IMR-90 (cell line): Measurements from ENCODE around the gene GRIN2B. TPM values are rescaled to one million over a fixed set of nuclear protein-coding genes. Genes with fewer than 3 reads are reported as not detected.

Experiments
- ATAC-seq: fragments of 200-7000 bp; cut with Tn5 transposase; 2 replicates; pipeline ENCODE4 v1.9.1; 2020; ENCODE audit warnings: low read depth, mild to moderate bottlenecking, moderate library complexity
- BruUV-seq: library from RNA; stranded (reverse); fragments of 400-500 nt; replicated peaks from 2 replicates; lab custom pipeline; 2021; lab: Mats Ljungman, UMichigan
- CTCF ChIA-PET: fragments of 300-600 bp; formaldehyde crosslinking; extraction: SDS; loops from one replicate; lab custom pipeline; 2021; ENCODE audit warnings: antibody characterized with exemption; lab: Yijun Ruan, JAX
- POLR2A ChIA-PET: fragments of 300-600 bp; sonication (Branson Sonifier 250); formaldehyde crosslinking; loops from one replicate; lab custom pipeline; 2022; ENCODE audit warnings: antibody characterized with exemption; ENCODE audit not compliant: unreplicated experiment; lab: Charles Lee
- DNase-seq: peaks from one replicate; pipeline ENCODE4 v3.0.0; 2013
- H2AFZ ChIP-seq: replicated peaks from 2 replicates; pipeline ENCODE3; 2013; ENCODE audit warnings: low read length, mild to moderate bottlenecking; ENCODE audit not compliant: poor library complexity
- H2AK5ac ChIP-seq: 2 replicates; pipeline ENCODE4 v1.6.1; 2013; ENCODE audit warnings: low read depth, low read length, inconsistent platforms
- H2AK9ac ChIP-seq: replicated peaks from 2 replicates; pipeline ENCODE3; 2013; ENCODE audit warnings: mild to moderate bottlenecking, low read depth, low read length, moderate library complexity; ENCODE audit not compliant: poor library complexity
- H2BK120ac ChIP-seq: 2 replicates; pipeline ENCODE4 v1.6.1; 2013; ENCODE audit warnings: low read depth, low read length, inconsistent platforms
- H2BK15ac ChIP-seq: 3 replicates; pipeline ENCODE4 v1.6.1; 2013; ENCODE audit warnings: low read depth, low read length, inconsistent platforms
- H2BK20ac ChIP-seq: 2 replicates; pipeline ENCODE4 v1.6.1; 2013; ENCODE audit warnings: low read depth, mild to moderate bottlenecking, inconsistent platforms, low read length, moderate library complexity
- H2BK5ac ChIP-seq: 2 replicates; pipeline ENCODE4 v1.6.1; 2013; ENCODE audit warnings: mild to moderate bottlenecking, low read depth, low read length, inconsistent platforms; ENCODE audit not compliant: poor library complexity, severe bottlenecking
- H3K14ac ChIP-seq: replicated peaks from 2 replicates; pipeline ENCODE4 v1.6.1; 2013; ENCODE audit warnings: low read depth, low read length, inconsistent platforms
- H3K18ac ChIP-seq: 2 replicates; pipeline ENCODE4 v1.6.1; 2013; ENCODE audit warnings: low read depth, low read length, control low read depth
- H3K23ac ChIP-seq: 2 replicates; pipeline ENCODE4 v1.6.1; 2013; ENCODE audit warnings: low read depth, low read length, inconsistent platforms
- H3K27ac ChIP-seq: 2 replicates; pipeline ENCODE4 v1.5.1; 2013; ENCODE audit warnings: mild to moderate bottlenecking, control low read depth, low read length; ENCODE audit not compliant: insufficient read depth
- H3K27me3 ChIP-seq: 2 replicates; pipeline ENCODE4 v1.6.1; 2013; ENCODE audit warnings: low read length; ENCODE audit not compliant: control insufficient read depth, insufficient read depth
- H3K36me3 ChIP-seq: 2 replicates; pipeline ENCODE4 v1.6.1; 2013; ENCODE audit warnings: low read length, mixed read lengths; ENCODE audit not compliant: control insufficient read depth, insufficient read depth
- H3K4ac ChIP-seq: 2 replicates; pipeline ENCODE4 v1.6.1; 2013; ENCODE audit warnings: low read depth, low read length, inconsistent platforms
- H3K4me1 ChIP-seq: 2 replicates; pipeline ENCODE4 v1.6.1; 2013; ENCODE audit warnings: low read length, mixed read lengths; ENCODE audit not compliant: control insufficient read depth, insufficient read depth
- H3K4me2 ChIP-seq: 2 replicates; pipeline ENCODE4 v1.6.1; 2013; ENCODE audit warnings: low read depth, mild to moderate bottlenecking, control low read depth, low read length, moderate library complexity
- H3K4me3 ChIP-seq: 2 replicates; pipeline ENCODE4 v1.5.1; 2013; ENCODE audit warnings: low read depth, mild to moderate bottlenecking, control low read depth, low read length, moderate library complexity; ENCODE audit not compliant: insufficient read depth
- H3K56ac ChIP-seq: 2 replicates; pipeline ENCODE4 v1.6.1; 2013; ENCODE audit warnings: low read length, inconsistent platforms; ENCODE audit not compliant: insufficient read depth; ENCODE audit errors: extremely low read depth
- H3K79me1 ChIP-seq, 2 experiments: 2 replicates each; pipeline ENCODE4 v1.6.1; 2013; ENCODE audit warnings: low read length in 2 of 2, inconsistent platforms in 1 of 2, low read depth in 1 of 2
- H3K9ac ChIP-seq: 2 replicates; pipeline ENCODE4 v1.6.1; 2013; ENCODE audit warnings: low read depth, low read length, control low read depth
- H3K9me1 ChIP-seq: 2 replicates; pipeline ENCODE4 v1.6.1; 2013; ENCODE audit warnings: low read length, inconsistent platforms; ENCODE audit not compliant: insufficient read depth
- H3K9me3 ChIP-seq: 2 replicates; pipeline ENCODE4 v1.6.1; 2013; ENCODE audit warnings: low read length; ENCODE audit not compliant: control insufficient read depth, insufficient read depth
- H4K20me1 ChIP-seq: 2 replicates; pipeline ENCODE4 v1.6.1; 2013; ENCODE audit warnings: low read length, inconsistent platforms; ENCODE audit not compliant: insufficient read depth
- H4K5ac ChIP-seq: 2 replicates; pipeline ENCODE4 v1.6.1; 2013; ENCODE audit warnings: mild to moderate bottlenecking, low read depth, low read length, control low read depth
- H4K8ac ChIP-seq, 2 experiments: 2 replicates each; pipeline ENCODE4 v1.6.1; 2013; ENCODE audit warnings: low read depth in 2 of 2, low read length in 2 of 2, control low read depth in 1 of 2, inconsistent platforms in 1 of 2
- H4K91ac ChIP-seq: 2 replicates; pipeline ENCODE4 v1.6.1; 2013; ENCODE audit warnings: low read depth, low read length, inconsistent platforms; ENCODE audit not compliant: insufficient read depth
- BHLHE40 ChIP-seq: fragments of 150-350 bp; IDR thresholded peaks from 2 replicates; pipeline ENCODE4 v1.6.1; 2016; ENCODE audit warnings: mild to moderate bottlenecking, low read depth, low read length
- CEBPB ChIP-seq: IDR thresholded peaks from 2 replicates; pipeline ENCODE4 v1.6.1; 2012; ENCODE audit warnings: low read depth, low read length, improper control_type of control experiment
- CHD1 ChIP-seq: IDR thresholded peaks from 2 replicates; pipeline ENCODE4 v1.6.1; 2012; ENCODE audit warnings: low read depth, low read length, improper control_type of control experiment
- CTCF ChIP-seq: conservative IDR thresholded peaks from 2 replicates; pipeline ENCODE4 v1.5.1; 2012; ENCODE audit warnings: mild to moderate bottlenecking, low read depth, low read length, improper control_type of control experiment
- ELK1 ChIP-seq: fragments of 150-350 bp; IDR thresholded peaks from 2 replicates; pipeline ENCODE4 v1.6.1; 2016; ENCODE audit warnings: low read depth, mild to moderate bottlenecking, low read length, moderate library complexity, borderline replicate concordance
- FOS ChIP-seq: fragments of 150-350 bp; IDR thresholded peaks from 2 replicates; pipeline ENCODE4 v1.6.1; 2016; ENCODE audit warnings: low read depth, low read length
- MAZ ChIP-seq: IDR thresholded peaks from 2 replicates; pipeline ENCODE4 v1.6.1; 2012; ENCODE audit warnings: low read depth, mild to moderate bottlenecking, low read length, improper control_type of control experiment, moderate library complexity, borderline replicate concordance
- NFE2L2 ChIP-seq: fragments of 150-350 bp; IDR thresholded peaks from 2 replicates; pipeline ENCODE4 v1.6.1; 2016; ENCODE audit warnings: low read depth, mild to moderate bottlenecking, low read length
- RFX5 ChIP-seq: IDR thresholded peaks from 2 replicates; pipeline ENCODE4 v1.8.0; 2012; ENCODE audit warnings: low read depth, mild to moderate bottlenecking, low read length, moderate library complexity
- USF2 ChIP-seq: fragments of 150-350 bp; IDR thresholded peaks from 2 replicates; pipeline ENCODE4 v1.6.1; 2017; ENCODE audit warnings: mild to moderate bottlenecking, antibody characterized with exemption, low read length, low read depth
- WGBS, 2 experiments: methylation state at CpG; one replicate each; pipeline versions ENCODE4 v1.1.5 to v1.1.7; 2013; ENCODE audit warnings: missing lambda C conversion rate in 2 of 2; ENCODE audit not compliant: insufficient read length in 1 of 2; ENCODE audit errors: extremely low coverage in 2 of 2; 5-methylcytosine and 5-hydroxymethylcytosine counted together
- dilution Hi-C: fragments of 300-500 bp; cut with HindIII; formaldehyde crosslinking; loops from one replicate; pipeline ENCODE4 v1.14.3; 2018; ENCODE audit warnings: low sequenced_read_pairs; ENCODE audit not compliant: unreplicated experiment
- in situ Hi-C: fragments of 300-500 bp; cut with MboI; formaldehyde crosslinking; loops from 3 replicates; pipeline ENCODE4 v1.14.3; 2019; ENCODE audit warnings: low sequenced_read_pairs, inconsistent platforms, mixed read lengths
- intact Hi-C: fragments of 100-400 bp; cut with micrococcal nuclease; formaldehyde crosslinking; loops from 2 replicates; pipeline ENCODE4 v1.10.0; 2022
- polyA plus RNA-seq, 3 experiments: library from polyadenylated mRNA; depleted of rRNA; stranded (reverse); fragments of >200 nt; gene quantifications; 2 replicates each; pipeline ENCODE4 v1.2.3, GENCODE V29; 2012; ENCODE audit warnings: low replicate concordance in 1 of 3
- total RNA-seq: library from RNA; depleted of rRNA; stranded (reverse); fragments of >200 nt; gene quantifications from 2 replicates; pipeline ENCODE4 v1.2.3, GENCODE V29; 2012

The GRIN2B gene
- total and polyA plus RNA-seq, 2 of the 4 experiments (the other 2 are of a cell fraction), result under 0.01 TPM; not detected in 1

- no peak for TF ChIP-seq USF2
- no peak for TF ChIP-seq NFE2L2
- no peak for TF ChIP-seq FOS
- no peak for TF ChIP-seq RFX5
- no peak for TF ChIP-seq BHLHE40
- TF ChIP-seq CHD1, result no peak
- no peak for TF ChIP-seq ELK1
- TF ChIP-seq CTCF, result no peak; the same call in 1 of the 2 replicates
- no peak for TF ChIP-seq CEBPB
- no peak for TF ChIP-seq MAZ
- Histone ChIP-seq H4K8ac (no peak overlapping the region), H3K18ac (no peak overlapping the region), H3K4ac (no peak overlapping the region), H4K91ac (no peak overlapping the region), H3K56ac (no peak overlapping the region), H3K4me3 (no peak overlapping the region), H2AK5ac (no peak overlapping the region), H3K9ac (no peak overlapping the region), H3K4me2 (no peak overlapping the region), H4K20me1 (no peaks in the 10 kb centered on the region), H3K9me1 (no peaks in the 10 kb centered on the region), H3K27ac (no peak overlapping the region), H3K23ac (no peak overlapping the region), H3K79me1 (no peaks in the 10 kb centered on the region), H3K36me3 (no peaks in the 10 kb centered on the region), H3K9me3 (peaks cover 2% of the 10 kb centered on the region; the same call in 1 of the 2 replicates), H2AK9ac (no peak overlapping the region), H2BK15ac (no peak overlapping the region), H3K27me3 (no peaks in the 10 kb centered on the region), H2BK20ac (no peak overlapping the region), H3K14ac (no peak overlapping the region), H2AFZ (no peak overlapping the region), H2BK120ac (no peak overlapping the region), H4K5ac (no peak overlapping the region), H2BK5ac (no peak overlapping the region), H3K4me1 (no peaks in the 10 kb centered on the region)
- ChIA-PET CTCF (interaction anchor here (1.3 kb wide), 1 partner anchor 29 kb away, joined by 3 read pairs; no protein-coding TSS in a partner anchor), POLR2A (no interaction called here)
- intact Hi-C loops, result no loop called here
- dilution Hi-C loops, result no loop called here
- WGBS, 2 experiments, result no CpG with 5 or more reads among the region's 8 CpGs
- ATAC-seq (no peak), DNase-seq (no peak)
- in situ Hi-C loops, result no loop called here
- BruUV-seq, result no TSS peak
Observed at GRCh38 chr12:13962699-13963098, 18.7 kb downstream of the GRIN2B start.
